NT2/D1 (cell line): Measurements from ENCODE around the gene TRMT61A.

Experiments used
- DNase-seq: peaks from one replicate; pipeline ENCODE4 v3.0.0-alpha.2; 2011; ENCODE audit warnings: low read depth, low spot score
- H3K27me3 ChIP-seq: 2 replicates; pipeline ENCODE4 v1.6.0; 2011; ENCODE audit warnings: mild to moderate bottlenecking; ENCODE audit not compliant: insufficient read length, insufficient read depth
- H3K36me3 ChIP-seq: 2 replicates; pipeline ENCODE4 v1.6.1; 2011; ENCODE audit warnings: mild to moderate bottlenecking, low read length, mixed read lengths; ENCODE audit not compliant: insufficient read depth, insufficient read length
- H3K4me1 ChIP-seq: 2 replicates; pipeline ENCODE4 v1.5.1; 2011; ENCODE audit not compliant: insufficient read depth, insufficient read length
- H3K4me3 ChIP-seq: 2 replicates; pipeline ENCODE4 v1.5.1; 2011; ENCODE audit warnings: low read depth; ENCODE audit not compliant: insufficient read length
- H3K9ac ChIP-seq: 2 replicates; pipeline ENCODE4 v1.6.0; 2011; ENCODE audit warnings: low read depth; ENCODE audit not compliant: insufficient read length
- H3K9me3 ChIP-seq: 2 replicates; pipeline ENCODE4 v1.5.1; 2011; ENCODE audit warnings: mild to moderate bottlenecking, low read length; ENCODE audit not compliant: insufficient read depth
- SUZ12 ChIP-seq: IDR thresholded peaks from 2 replicates; pipeline ENCODE4 v1.6.1; 2011; ENCODE audit not compliant: insufficient read length, insufficient read depth; ENCODE audit errors: extremely low read depth
- YY1 ChIP-seq: IDR thresholded peaks from 2 replicates; pipeline ENCODE4 v1.6.1; 2011; ENCODE audit not compliant: insufficient read length, insufficient read depth
- ZNF274 ChIP-seq: IDR thresholded peaks from 2 replicates; pipeline ENCODE4 v1.6.1; 2011; ENCODE audit warnings: mild to moderate bottlenecking, low read depth, low read length

The TRMT61A gene

DNA sequence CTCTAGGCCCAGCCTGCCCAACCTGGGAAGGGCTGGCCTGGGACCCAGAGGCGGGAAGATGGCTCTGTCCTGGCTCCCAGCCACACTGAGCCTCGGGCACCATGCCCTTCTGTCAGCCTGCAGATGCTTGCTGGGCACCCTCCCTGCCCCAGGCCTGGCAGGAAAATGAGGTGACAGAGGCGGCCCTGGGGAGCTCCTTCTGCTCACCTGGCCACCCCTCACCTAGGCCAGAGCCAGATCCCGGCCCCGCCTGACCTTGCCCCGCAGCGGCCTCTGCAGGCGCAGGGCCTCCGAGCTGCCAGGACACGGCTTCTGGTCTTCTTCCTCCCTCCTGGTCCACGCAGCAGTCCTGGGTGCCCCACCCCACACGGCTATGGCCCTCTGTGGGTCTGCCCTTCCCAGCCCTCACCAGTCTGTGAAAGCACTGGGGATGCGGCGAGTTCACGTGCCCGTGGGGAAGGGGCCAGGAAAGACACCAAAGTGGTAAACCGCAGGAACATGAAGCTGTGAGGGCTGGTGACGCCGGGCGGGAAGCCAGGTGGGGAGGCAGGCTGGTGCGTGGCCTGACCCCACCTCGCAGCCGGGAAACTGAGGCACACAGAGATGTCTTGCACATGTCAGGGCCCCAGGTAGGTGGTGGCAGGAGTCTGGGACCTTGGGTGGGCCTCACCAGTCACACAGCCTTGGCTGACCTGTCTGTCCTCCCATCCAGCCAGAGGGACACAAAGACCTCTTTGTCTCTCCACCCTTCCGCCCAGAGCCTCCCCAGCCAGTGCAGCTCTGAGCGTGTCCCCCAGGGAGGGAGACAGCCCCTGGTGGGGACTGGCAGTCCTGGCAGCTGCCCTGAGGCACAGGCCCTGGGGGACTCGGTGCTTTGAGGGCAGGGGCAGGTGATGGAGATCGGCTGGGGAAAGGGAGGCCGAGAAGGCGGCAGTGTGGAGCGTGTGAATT lies 20.6 kb downstream of the TRMT61A start:
- DNase-seq, result no peak
- no peak overlapping the region for H3K4me3 ChIP-seq

DNA sequence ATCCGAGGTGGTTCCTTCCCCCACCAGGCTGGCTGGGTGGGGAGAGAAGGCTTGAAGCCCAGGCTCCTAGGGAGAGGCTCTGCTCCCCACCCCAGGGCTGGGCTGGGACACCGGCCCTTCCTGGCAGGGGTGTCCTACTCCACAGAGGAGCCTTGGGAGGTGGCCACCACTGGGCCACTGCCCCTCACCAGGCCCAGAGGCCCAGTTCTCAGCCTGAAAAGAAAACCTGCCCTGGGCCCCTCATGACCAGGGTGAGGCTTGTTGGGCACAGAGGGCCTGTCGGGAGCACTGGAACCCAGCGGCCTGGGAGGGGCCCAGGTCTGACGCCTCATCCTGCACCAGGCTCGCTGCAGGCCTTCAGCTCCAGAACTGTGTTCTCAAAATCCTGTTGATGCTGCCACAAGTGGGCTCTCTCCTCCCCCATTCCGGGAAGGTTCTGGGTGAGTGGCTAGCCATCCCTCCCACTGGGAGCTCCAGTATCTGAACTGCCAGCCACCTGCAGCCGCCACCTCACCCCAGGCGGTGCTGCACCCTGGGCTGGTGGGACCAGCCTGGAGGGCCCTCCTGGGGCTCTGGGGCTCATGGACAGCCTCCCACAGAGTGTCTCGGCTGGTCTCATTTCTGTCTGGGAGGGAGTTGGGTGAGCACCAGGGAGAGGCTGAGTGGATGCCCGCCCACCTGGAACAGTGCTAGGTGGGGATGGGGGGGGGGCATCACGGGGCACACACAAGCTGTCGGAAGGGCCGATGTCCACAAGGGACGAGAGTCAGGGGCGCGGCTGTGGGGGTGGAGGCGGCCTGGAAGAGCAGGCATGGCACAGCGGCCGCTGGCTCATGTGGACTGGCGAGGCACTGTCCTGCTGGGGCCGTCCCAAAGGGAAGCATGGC lies 21.7 kb downstream of the TRMT61A start:
- Histone ChIP-seq H3K27me3 (no peaks in the 10 kb centered on the region), H3K9ac (no peak overlapping the region), H3K4me1 (peaks cover 13% of the 10 kb centered on the region), H3K4me3 (no peak overlapping the region), H3K9me3 (no peaks in the 10 kb centered on the region), H3K36me3 (no peaks in the 10 kb centered on the region)
- no peak for DNase-seq
- TF ChIP-seq SUZ12 (no peak), YY1 (no peak), ZNF274 (no peak)

More for the DNA sequence above, 20.6 kb downstream of the TRMT61A start:
- Histone ChIP-seq H3K9ac (peak overlapping the region; percentile 32), H3K4me1 (peaks cover 19% of the 10 kb centered on the region), H3K27me3 (no peaks in the 10 kb centered on the region), H3K36me3 (no peaks in the 10 kb centered on the region), H3K9me3 (no peaks in the 10 kb centered on the region)
- no peak for TF ChIP-seq ZNF274
- TF ChIP-seq YY1, result no peak
- TF ChIP-seq SUZ12, result no peak

DNA sequence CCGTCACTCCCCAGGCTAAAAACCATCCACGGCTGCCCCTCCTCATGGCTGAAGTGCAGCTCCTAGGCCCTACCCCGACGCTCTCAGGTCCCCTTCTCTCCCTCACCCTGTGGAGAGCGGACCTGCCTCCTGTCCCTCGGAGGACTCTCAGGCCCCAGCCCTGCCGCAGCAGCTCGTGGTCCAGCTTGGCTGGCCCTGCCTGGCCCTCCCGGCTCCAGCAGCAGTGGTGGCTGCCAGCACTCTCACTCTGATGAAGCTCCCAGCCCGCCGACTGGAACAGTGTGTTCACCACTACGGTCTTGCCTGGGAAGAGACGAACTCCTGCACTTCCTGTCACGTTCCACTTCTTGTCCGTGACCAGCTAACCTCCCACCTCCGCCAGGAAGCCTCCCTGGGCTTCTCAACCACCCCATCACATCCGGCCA lies 22.4 kb downstream of the TRMT61A start:
- TF ChIP-seq ZNF274 (no peak), YY1 (no peak), SUZ12 (no peak)
- Histone ChIP-seq H3K36me3 (no peaks in the 10 kb centered on the region), H3K9me3 (no peaks in the 10 kb centered on the region), H3K4me1 (peaks cover 13% of the 10 kb centered on the region), H3K27me3 (no peaks in the 10 kb centered on the region), H3K4me3 (no peak overlapping the region), H3K9ac (no peak overlapping the region)
- no peak for DNase-seq

DNA sequence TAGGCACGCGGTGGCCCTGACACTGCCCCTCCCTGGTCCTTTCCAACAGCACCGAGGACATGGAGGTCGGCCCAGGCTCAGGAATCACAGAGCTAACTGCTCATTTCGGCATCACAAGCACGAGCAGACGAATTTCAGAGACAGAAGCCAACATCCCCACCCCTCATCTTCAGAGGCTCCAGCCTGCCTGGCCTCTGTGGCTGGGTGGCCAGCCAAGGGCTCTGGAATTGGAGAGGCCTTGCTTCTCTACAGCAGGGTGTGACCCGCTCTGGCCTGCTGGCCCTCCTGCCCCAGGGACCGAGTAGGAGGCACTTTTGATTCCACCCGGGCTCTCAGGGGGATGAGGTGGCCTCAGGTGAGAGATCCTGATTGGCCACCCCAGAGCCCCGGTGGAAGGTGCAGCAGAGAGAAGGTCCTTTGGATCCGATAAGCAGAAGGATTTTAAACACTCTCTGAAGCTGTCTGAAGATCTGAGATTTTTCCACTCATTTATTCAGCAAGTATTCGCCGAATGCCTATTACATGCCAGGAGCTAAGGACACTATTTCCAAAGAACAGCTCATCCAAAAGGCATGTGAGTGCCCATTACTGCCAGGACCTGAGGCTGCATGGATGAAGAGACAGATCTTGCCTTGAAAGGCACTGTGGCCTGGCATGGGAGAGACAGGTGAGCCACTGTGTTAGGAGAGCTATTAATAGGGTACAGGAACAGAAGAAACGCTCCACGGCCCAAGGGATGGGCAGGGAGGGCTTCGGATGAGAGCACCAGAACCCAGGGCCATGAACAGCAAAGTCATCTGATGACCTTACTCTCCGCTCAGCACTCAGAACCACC lies 23.2 kb downstream of the TRMT61A start:
- Histone ChIP-seq H3K27me3 (no peaks in the 10 kb centered on the region), H3K4me1 (peaks cover 11% of the 10 kb centered on the region), H3K36me3 (no peaks in the 10 kb centered on the region), H3K9ac (no peak overlapping the region), H3K4me3 (no peak overlapping the region), H3K9me3 (no peaks in the 10 kb centered on the region)
- TF ChIP-seq SUZ12 (no peak), YY1 (no peak), ZNF274 (no peak)
- DNase-seq, result no peak

DNA sequence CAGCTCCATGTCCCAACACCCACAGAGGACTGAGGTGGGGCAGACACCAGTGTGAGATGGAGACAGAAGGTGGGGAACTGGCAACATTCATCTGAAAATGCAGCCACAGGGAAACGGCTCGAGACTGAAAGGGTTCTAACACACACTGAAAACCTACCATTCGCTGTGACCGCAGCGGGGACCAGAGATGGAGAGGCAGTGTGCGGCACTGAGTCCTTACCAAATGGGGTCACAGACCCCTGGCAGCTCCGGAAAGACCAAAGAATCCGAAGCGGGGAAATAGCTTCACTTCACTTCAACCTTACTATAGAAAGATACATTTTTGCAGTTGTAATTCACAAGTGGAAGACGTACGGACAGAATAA lies 23.8 kb downstream of the TRMT61A start:
- Histone ChIP-seq H3K4me3 (no peak overlapping the region), H3K9ac (no peak overlapping the region), H3K9me3 (no peaks in the 10 kb centered on the region), H3K27me3 (no peaks in the 10 kb centered on the region), H3K4me1 (peaks cover 11% of the 10 kb centered on the region), H3K36me3 (peaks cover under 1% of the 10 kb centered on the region)
- no peak for DNase-seq
- TF ChIP-seq SUZ12 (no peak), YY1 (no peak), ZNF274 (no peak)

DNA sequence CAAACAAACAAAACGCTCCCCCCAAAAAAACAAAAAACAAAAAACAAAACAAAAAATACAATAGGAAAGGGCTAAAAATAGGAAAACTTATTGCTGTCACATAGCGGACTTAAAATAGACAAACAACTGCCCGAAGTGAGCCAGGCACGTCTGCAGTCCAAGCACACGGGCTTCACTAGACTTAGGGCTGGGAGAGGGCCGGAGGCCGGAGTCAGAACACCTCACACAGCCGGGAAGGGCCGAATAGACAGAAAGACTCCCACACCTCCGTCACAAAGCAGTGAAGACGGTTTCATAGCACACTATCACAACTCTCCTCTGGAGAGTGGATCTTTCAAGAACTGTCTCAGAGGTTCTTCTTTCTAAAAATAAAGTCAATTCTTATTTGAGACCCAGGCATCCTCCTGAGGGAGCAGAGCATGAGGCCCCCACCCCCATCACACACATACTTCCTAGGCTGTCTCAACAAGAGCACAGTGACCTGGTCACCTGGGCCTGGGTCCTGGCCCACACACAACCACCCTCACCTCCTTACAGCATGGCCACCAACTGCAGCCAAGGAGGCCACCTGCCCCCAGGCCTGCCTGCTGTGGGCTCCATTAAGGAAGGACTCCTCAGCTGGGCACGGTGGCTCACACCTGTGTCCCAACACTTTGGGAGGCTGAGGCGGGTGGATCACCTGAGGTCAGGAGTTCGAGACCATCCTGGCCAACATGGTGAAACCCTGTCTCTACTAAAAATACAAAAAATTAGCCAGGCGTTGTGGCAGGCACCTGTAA lies 26.8 kb downstream of the TRMT61A start:
- no peak overlapping the region for H3K9ac ChIP-seq
- no peaks in the 10 kb centered on the region for H3K9me3 ChIP-seq
- no peak overlapping the region for H3K4me3 ChIP-seq
- peaks cover 29% of the 10 kb centered on the region for H3K36me3 ChIP-seq
- H3K4me1 ChIP-seq, result peaks cover 4% of the 10 kb centered on the region
- no peak for DNase-seq
- no peak for TF ChIP-seq YY1
- TF ChIP-seq SUZ12, result no peak
- no peak for TF ChIP-seq ZNF274
- no peaks in the 10 kb centered on the region for H3K27me3 ChIP-seq
